HepG2 (cell line): Measurements from ENCODE around the gene TNFRSF13B.
"Not testable (repeated sequence)": the region's sequence is repeated elsewhere in the genome, so short reads cannot be mapped to it uniquely, and the experiment has no call there.

Experiments
- CEBPB ChIP-seq: IDR thresholded peaks from 2 replicates; pipeline ENCODE4 v1.6.1; 2011; ENCODE audit warnings: low read depth, low read length, improper control_type of control experiment, borderline replicate concordance
- POLR2A ChIP-seq, 2 experiments: IDR thresholded peaks; 2 replicates each; pipeline ENCODE4 v1.6.1; 2011; ENCODE audit warnings: low read depth in 2 of 2, low read length in 2 of 2, mild to moderate bottlenecking in 1 of 2, moderate library complexity in 1 of 2; ENCODE audit not compliant: insufficient read depth in 1 of 2
- TF ChIP-seq, protein P1 (sequence below), 2 experiments: sonication (generic) in 1 of 2; formaldehyde crosslinking in 1 of 2; IDR thresholded peaks; 2 replicates each; pipeline versions ENCODE4 v1.5.1 to v1.6.1; 2011 to 2020; ENCODE audit warnings: borderline replicate concordance in 1 of 2, low read depth in 1 of 2, low read length in 1 of 2, mild to moderate bottlenecking in 1 of 2, missing genetic modification reagents in 1 of 2, moderate library complexity in 1 of 2

- TF ChIP-seq POLR2A (IDR thresholded peaks at IDR 0.05; ENCODE audit: insufficient read depth in 1 of 2, low read depth in 2 of 2, low read length in 2 of 2); CEBPB: not testable (repeated sequence)
- TF ChIP-seq, protein P1, sequence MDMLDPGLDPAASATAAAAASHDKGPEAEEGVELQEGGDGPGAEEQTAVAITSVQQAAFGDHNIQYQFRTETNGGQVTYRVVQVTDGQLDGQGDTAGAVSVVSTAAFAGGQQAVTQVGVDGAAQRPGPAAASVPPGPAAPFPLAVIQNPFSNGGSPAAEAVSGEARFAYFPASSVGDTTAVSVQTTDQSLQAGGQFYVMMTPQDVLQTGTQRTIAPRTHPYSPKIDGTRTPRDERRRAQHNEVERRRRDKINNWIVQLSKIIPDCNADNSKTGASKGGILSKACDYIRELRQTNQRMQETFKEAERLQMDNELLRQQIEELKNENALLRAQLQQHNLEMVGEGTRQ (IDR thresholded peaks at IDR 0.05; ENCODE audit: low read depth, low read length) = not testable (repeated sequence)
- TF ChIP-seq, protein P1 (CRISPR knock-in tag; IDR thresholded peaks at IDR 0.05; ENCODE audit: borderline replicate concordance) = not testable (repeated sequence)
These were observed 36.0 kb upstream of the TNFRSF13B start for GRCh38 chr17:17007891-17008290.
